NOMO-1 treated with dmso at 0.1 percent for 144 hours (cell line): ENCODE data around the gene FAM76B.
A peak's percentile ranks its signal among the peaks of the same experiment; 100 is the strongest.
"Not testable (repeated sequence)": the region's sequence is repeated elsewhere in the genome, so short reads cannot be mapped to it uniquely, and the experiment has no call there.

Source experiments
- DNase-seq: peaks from one replicate; lab custom pipeline; 2025; ENCODE audit not compliant: unreplicated experiment; lab: John Stamatoyannopoulos, UW

FAM76B gene

DNA sequence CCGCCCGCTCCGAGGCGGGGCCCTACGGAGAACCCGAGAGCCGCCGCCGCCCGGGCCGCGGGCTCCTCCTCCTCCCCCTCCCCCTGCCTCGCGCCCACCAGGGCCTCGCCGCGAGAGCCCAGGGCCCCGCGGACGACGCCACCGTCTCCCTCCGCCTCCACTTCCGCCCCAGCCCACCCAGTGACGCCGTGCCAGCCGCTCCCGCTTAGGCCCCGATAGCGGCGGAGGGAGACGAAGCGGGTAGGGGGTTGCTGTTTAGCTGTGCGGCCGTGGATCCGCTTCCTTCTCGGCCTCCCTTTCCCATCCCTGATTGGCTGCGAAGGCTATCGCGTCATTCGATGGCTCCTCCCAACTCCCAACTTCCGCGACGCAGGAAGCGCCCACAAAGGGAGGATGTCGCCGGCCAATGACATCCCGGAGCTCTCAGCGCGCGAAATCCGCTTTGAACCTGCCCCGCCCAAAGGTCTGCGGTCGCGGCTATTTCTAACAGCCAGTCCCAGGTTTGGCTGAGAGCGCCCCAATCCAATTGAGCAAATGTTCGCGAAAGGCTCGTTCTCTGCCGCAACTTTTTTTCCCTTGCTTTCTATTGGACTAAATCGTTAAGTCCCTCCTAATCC lies at the start of gene FAM76B:
FAM76B (minus strand) TSS at position 277 of the 617 bp plus-strand sequence. CDS start 304 bp downstream, outside the sequence.
- peak; percentile 98 for DNase-seq

DNA sequence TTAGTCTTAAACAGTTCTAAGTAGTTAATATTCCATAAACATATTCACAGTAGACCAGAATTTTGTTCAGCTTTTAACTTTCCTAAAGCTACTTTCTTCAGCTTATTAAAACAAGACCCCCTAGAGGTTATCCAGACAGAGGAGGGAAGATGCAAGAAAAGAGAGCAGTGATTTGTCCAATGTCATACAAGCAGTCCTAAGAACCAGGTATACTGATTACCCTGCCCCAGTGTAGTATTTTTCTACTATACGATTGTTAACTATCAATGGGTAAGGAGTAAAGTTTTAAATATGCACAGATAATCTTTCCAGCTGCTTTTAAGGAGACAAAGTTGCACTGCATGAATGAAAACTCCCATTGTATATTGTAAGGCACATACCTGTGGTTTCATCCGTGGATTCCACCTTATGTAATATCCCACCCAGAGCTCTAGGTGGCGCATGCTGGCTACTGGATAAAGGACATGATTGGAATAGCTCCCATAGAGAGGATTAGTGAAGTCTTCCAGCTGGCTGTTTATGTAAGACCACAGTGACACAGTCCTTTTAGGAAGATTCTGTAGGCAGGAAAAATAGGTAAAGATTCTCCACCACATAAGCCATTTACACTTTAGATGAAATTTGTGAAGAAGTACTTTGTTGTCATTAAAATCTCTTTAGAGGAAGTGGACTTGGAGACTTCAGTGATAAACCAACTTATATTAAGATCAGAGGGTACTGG lies 46.3 kb upstream of the FAM76B start:
- DNase-seq, result no peak

DNA sequence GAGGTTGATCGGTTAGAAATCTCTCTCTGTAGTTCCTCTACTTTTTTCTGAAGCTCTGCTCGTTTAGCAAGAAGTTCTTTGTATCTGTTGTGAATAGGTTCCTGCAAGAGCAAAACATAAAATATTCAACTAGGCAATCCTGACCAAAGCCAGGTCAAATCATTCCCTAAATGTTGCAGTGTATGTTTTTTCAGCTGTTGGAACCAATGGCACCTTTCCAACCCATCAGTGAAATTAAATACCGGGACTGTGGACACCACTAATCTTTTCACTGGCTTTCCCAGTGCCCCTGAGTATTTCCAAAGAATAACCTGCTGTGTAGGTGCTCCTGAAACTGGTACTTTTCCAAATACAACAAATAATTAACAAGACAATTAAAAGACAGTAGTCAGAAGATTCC lies 45.8 kb upstream of the FAM76B start:
- DNase-seq, result no peak

DNA sequence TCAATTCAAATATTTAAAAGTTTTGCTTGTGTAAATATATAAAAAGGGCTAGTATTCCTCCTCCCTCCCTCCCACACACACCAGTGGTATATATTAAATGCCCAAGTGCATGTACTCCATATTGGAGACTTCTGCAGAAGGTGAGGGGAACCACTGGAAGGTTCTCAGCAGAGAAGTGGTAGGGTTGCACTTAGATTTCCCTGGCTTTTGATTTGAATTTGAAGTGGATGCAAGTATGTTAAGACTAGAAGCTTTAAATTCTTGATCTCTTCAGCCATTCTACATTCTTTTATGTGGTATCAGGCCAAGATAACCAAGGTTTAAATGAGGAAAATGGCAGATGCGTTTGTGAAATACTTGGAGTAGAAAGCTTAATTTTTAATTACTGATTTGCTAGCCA lies 43.8 kb upstream of the FAM76B start:
- DNase-seq, result no peak

DNA sequence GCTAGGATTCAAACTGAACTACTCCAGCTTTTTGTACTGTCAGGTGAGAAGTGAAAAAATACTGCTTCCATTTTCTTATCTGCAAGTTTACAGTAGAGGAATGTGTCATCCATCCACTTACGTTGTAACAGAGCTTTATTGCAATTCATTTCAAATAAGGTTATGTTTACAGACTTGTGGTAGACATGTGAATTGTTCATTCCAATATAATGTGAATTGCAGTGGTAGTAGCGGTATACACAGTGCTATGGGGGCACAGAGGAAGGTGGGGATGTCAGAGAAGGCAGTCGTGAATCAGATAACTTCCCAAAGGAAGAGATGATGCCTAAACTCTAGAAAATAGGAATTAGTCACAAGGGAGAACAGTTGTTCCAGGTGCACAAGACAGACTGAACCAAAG lies 43.2 kb upstream of the FAM76B start:
- DNase-seq, result no peak

DNA sequence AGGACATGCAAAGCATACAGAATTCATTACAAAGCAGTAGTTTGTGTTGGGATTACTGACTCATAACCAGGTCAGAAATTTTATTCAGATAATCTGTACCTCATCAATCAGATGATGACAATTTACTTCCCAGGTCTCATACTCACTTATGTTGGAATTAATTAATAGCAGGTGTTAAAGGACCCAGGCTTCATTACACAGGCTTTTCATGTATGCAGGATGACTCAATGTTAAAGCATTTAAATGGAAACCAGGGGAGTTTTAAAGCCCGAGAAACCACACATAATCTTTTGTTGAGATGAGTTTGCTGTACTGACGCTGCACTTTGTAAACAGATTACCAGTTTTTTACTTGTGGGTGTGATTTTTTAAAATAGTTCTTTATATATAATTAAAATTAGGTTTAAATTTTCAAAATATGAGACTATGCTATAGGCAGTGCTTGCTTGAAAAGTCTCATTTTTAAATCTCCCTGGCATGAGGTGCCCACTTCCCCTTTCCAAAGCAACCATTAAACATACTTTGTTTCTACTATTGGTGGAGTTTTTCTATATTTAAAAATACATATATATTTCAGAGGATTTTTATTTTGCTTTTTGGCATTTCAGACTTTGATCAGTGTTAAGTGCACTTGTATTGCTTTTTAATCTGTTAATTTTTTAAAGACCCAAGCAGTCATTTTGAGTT lies 41.8 kb upstream of the FAM76B start:
- DNase-seq, result no peak

DNA sequence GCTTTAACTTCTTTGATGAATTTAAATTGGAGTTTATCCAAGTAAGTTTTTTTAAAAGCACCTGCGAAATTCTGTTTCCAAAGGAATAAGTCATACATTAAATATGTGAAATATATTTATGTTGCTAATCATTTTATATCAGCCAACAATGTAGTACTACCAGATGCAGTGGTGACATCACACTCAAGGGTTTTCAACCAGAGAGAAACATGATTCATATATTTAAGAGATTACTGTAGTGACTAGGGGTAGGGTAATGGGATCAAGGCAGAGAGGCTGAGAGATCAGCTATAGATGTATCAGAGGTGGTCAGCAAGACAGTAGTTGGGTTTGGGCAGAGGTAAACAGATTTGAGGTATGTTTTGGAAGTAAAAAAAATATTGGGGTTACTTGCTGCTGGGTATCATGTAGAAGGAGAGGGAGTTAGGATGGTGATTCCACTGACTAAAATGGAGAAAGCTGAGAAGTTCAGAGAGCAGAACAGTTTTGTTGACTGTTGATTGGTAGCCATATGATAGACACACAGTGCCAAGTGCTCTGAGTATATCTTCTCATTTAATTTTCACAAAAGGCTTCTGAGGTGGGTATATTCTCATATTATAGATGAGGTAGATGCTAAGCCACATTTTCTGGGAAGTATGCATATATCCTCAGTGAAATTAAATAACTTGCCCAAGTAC lies 40.1 kb upstream of the FAM76B start:
- DNase-seq, result no peak

DNA sequence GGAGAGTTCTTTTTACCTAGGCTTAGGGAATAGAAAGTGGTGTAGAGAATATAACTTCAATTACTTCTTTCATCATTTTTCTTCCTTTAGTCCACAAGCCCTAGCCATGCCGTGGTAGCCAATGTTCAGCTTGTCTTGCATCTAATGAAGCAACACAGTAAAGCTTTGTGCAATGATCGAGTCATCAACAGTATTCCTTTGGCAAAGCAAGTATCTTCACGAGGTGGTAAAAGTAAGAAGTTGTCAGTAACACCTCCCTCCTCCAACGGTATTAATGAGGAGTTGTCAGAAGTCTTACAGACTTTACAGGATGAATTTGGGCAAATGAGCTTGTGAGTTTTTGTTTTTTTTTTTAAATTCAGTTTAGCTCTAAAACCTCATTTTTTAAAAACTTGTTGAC lies 38.1 kb upstream of the FAM76B start:
- no peak for DNase-seq

DNA sequence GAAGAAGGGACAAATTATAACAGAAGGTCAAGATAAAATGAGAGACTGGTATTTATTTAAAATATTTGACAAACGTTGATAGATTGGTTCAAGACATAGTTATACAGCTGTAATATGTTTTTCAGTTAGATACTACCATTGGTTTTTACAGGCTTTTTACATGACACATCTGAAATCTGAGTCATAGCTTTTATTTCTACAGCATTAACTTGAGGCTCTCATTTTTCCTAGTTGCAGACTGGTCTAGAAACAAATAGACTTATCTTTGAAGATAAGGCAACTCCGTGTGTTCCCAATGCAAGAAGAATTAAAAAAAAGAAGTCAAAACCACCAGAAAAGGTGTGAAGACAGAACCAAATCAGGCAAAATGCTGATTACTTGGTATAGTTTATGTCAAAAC lies 32.1 kb upstream of the FAM76B start:
- no peak for DNase-seq

DNA sequence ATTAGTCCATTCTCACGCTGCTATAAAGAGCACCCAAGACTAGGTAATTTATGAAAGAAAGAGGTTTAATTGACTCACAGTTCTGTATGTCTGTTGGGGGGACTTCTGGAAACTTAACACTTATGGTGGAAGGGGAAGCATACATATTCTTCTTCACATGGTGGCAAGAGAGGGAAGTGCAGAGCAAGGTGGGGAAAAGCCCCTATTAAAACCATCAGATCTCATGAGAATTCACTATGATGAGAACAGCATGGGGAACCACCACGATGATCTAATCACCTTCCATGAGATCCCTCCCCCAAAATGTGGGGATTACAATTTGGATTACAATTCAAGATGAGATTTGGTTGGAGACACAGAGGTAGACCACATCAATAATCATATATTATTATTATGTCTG lies 26.5 kb upstream of the FAM76B start:
- DNase-seq, result no peak

DNA sequence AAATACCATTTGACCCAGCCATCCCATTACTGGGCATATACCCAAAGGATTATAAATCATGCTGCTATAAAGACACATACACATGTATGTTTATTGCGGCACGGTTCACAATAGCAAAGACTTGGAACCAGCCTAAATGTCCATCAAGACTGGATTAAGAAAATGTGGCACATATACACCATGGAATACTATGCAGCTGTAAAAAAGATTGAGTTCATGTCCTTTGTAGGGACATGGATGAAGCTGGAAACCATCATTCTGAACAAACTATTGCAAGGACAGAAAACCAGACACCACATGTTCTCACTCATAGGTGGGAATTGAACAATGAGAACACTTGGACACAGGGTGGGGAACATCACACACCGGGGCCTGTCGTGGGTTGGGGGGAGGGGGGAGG lies 21.5 kb upstream of the FAM76B start:
- not testable (repeated sequence) for DNase-seq

DNA sequence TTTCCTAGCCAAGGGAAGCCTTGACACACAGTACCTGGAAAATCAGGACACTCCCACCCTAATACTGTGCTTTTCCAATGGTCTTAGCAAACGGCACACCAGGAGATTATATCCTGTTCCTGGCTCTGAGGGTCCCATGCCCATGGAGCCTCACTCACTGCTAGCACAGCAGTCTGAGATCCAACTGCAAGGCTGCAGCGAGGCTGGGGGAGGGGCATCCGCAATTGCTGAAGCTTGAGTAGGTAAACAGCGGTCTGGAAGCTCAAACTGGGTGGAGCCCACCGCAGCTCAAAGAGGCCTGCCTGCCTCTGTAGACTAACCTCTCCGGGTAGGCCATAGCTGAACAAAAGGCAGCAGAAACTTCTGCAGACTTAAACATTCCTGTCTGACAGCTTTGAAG lies 16.9 kb upstream of the FAM76B start:
- DNase-seq, result not testable (repeated sequence)

DNA sequence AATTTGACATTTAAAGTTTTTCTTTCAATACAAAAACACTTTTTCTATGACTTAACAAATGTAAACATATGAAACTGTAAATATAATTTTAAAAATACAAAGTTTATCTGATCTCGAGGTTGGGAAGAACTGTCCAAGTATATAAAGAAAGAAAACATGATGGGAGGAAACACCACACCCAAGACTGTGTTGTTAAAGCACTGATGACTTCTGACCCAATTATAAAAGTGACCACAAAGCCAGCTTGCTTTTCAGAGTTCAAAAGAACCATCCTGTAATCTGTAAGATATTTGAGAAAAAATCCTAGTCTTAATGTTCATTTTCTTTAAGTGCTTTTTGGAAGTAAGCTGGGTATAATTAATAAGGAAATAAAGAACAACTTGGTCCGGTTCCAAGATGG lies 16.3 kb upstream of the FAM76B start:
- no peak for DNase-seq

DNA sequence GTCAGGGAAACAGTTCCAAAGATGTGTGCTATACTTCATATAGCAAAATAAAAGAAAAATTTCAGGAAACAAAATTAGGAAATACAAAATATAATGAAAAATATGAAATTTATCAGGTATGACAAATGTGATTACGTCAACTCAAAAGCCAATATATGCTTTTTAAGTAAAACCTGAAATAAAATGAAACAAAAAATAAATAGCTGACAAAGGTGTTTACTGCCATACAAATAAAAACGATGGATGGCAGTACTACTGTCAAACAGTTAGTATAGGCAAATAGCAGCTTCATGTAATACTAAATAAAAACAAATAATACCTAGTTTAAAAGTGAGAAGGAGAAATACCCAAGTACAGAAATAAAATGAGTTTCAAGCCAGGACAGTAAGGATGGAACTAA lies 14.4 kb upstream of the FAM76B start:
- no peak for DNase-seq

DNA sequence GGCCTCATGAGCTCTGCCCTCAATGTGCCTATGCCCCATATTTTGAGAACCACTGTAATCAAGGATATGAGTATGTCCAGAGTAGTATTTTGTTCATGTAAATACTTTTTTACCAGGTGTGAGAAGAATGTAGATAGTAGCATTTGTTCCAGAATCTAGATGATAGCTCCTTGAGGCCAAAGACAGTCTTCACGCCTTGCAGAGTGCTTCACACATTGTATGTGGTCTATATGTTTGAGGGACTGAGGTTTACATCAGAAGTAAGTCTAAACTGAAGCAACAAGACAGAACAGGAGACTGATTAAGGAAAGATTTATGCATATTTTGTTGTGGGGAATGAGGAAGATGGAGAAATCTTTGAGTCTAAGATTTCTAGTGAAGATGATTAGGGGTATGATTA lies 13.2 kb upstream of the FAM76B start:
- no peak for DNase-seq

DNA sequence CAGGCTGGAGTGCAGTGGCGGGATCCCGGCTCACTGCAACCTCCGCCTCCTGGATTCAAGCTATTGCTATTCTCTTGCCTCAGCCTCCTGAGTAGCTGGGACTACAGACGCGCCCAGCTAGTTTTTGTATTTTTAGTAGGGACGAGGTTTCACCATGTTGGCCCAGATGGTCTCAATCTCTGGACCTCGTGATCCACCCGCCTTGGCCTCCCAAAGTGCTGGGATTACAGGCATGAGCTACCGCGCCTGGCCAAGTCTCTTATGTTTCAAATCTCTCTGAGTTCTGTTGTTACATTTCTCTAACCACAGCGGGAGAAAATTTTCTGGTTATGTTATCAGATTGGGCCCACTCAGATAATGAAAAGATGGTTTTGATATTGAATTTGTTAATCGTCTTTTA lies 10.9 kb upstream of the FAM76B start:
- no peak for DNase-seq

DNA sequence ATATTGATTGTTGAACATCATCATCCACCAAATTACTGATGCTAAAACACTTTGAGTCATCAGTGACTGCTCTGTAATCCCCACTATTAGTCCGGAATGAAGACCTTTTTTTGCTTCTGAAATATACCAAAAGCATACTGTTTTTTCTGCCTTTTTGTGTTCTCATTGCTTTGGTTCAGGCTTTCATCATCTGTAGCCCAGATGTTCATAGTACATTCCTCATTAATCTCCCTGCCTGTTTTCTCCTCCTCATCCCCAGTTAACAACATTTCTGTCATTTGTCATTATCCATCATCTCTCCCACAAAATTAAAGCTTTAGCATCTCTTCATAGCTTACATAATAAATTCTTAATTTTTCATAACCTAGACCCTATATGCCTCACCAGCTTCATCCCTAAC lies 10.0 kb upstream of the FAM76B start:
- no peak for DNase-seq

DNA sequence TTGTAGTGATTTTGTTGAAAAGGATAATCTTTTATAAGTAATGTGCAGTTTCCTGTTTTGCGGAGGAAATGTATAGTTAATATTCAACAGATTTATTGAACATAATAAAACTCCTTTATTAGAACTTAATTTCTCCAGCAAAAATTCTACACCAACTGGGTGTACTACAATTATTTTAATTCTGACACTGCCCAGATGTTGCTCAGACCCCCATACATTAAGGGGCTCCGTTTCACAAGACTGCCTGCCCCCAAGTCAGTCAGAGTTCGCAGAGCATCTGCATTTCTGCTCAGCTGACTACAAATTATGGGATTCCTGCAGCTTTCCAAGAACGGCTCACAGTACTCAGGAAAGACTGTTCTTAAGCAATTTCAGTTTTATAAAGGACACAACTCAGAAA lies 6.9 kb upstream of the FAM76B start:
- DNase-seq, result no peak

DNA sequence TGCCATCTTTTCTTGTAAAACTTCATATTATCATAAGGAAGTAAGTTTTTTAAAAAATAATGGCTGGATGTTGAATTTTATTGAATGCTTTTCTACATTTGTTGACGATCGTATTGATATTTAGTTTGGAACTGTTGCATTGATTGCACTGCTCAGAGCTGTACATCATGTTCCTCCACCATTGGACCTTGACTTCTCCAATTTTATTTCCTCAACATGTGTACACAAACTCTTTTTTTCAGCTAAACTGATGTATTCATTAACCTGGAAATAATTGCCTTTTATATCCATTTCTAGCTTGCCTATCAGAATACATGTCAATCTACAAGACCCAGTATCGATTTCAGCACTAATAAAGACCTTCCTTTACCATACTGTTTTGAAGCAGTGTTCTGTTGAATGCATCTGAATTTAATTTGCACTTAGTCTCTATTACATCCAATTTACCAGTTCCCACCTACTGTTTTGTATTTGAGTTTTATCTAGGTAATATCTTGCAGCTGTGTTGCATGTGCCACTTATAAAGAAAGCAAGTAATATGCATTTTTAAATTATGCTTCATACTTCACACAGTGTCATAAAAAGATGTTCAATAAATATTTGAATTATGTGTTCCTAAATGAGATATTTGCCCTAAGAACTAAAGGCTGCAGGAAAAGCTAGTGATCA lies 6.2 kb upstream of the FAM76B start:
- DNase-seq, result no peak

DNA sequence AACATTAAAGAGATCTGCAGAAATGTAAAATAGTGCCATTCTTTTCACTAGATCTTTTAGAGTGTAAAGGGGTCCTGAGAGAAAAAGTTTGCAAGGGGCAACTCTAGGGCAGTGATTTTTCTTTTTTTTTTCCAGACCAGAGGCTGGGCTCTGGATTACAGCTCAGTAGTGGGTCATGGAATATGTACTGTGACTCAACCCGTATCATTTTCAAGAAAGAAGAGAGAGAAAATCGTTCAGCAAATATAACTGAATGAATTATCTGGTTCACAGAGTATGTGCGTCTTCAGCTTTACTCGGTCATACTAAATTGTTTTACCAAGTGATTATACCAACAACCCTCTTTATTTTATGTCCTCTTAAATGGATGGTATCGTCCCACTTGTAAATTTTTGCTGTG lies 4.5 kb upstream of the FAM76B start:
- no peak for DNase-seq

DNA sequence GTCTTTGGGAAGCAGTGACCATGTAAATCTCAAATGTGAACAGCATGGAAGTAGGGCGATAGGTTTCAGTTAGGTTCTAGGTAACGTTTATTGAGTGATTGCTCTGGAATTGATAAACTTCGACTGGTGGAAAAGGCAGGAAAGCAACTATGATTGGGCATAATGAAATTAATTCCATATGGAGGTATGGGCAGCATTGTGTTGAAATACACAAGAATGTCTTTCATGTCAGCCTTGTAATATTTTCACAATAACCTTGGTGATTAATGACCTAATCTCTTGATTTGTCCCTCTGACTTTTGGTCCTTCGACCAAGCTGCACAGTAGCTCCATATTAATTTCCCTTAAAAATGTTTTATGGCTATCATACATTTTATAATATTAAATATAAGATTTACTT lies 3.5 kb upstream of the FAM76B start:
- no peak for DNase-seq
